Bone marrow (tissue), 2 donors: ENCODE measurements around the gene LRMDA.

Source experiments
- DNase-seq, 2 donors: peaks; one replicate each; lab custom pipeline; 2025; lab: John Stamatoyannopoulos, UW

The LRMDA gene

DNA sequence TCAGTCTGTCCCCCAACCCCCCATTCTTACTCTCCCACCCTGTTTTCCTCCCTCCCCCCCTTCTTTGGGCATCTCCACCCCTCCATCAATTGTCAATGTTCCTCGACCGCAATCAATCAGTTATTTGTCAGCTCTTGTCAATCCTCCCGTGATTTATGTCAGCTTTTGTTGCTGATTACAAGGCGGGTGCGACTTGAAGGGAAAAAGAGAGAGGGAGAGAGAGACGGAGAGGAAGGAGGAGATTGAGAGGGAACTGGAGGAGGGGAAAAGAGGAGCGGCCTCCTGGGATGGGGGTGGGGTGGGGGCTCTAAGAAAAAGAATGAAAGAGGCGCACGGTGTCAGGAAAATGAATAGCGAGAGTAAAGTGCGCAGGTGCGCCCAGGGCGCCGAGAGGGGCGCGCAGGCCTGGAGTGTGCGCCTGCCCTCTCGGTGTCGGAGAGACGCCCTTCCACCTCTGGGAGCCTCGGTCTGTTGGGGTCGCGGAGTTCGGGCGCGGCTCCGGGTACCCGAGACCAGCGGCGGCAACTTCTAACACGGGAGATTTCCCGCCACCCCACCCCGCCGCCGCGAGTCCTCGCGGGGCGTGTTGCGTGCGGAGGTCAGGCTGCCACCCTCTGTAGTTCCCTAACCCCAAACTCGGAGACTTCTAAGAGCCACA, 28.8 kb upstream of the LRMDA start:
- DNase-seq = no peak

DNA sequence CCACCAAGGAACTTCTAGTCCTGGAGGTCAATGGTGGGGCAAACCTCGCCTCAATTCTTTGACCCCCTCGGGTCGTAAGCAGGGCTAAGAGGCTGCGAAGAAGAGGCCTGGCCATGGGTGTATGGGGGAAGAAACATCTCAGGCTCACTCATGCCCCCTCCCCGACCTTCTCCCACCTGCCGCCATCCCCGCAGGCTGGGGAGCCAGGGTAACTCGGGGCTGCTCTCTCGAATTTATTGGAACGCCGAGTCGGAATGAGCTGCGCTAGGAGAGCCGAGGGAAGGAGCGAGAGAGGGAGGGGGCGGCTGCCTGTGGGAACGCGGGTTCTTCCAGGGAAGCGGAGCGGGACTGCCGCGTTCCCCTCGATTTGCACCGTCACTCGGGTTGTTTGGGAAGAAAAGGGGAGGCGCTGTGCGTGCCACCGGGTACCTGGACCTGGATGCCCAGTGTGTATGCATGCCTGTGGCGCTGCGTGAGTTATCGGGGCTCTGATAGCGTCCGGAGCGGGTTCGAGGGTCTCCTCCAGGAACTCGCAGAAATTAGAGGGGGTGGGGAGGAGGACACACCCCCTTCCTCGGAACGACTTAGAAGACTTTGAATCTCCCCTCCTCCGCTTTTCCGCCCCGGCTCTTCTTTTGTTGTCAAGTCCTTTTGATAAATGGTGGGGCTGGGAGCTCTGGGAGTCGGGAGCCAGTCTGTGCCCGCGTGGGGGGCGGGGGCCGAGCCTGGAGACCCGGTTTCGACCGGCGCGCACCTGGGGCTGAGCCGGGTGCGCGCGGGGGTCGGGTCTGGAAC, 28.1 kb upstream of the LRMDA start:
- DNase-seq = no peak

GRCh38 chr10:75403939-75404814, 27.2 kb upstream of the LRMDA start:
- no peak for DNase-seq

DNA sequence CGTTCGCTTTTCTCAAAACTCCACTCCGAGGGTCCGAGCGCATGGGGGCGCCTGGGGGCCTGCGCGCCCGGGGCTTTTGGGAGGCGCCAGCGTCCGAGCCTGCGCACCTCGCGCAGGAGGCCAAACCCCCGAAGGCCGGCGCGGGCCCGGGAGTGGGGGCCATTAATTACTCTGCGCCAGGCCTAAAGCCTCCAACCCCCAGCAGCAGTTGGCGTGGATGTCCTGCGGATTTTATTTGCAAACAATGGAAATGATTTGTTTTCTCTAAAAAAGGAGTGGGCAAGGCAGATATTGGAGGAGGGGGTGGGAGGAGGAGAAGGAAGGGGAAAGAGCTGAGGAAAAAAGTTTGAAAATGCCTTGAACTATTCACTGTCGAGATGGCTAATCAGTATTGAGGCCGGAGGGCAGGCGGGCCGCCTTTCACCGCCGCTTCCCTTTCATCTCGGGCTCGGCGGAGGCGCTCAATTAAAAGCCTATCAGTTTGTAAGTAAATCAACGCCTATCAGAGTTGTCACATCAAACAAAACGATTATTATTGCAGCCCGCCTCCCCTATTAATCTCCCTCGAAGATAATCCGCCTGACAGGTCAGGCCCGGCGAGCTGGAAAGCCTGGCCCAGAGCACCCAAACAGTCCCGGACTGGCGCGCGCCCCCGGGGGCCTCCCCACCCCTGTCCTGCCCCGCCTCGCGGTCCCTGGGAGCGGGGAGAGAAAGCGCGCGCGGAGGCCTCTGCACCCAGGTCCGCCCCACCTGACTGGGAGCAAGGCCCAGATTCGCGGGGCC, 26.4 kb upstream of the LRMDA start:
- DNase-seq = no peak

DNA sequence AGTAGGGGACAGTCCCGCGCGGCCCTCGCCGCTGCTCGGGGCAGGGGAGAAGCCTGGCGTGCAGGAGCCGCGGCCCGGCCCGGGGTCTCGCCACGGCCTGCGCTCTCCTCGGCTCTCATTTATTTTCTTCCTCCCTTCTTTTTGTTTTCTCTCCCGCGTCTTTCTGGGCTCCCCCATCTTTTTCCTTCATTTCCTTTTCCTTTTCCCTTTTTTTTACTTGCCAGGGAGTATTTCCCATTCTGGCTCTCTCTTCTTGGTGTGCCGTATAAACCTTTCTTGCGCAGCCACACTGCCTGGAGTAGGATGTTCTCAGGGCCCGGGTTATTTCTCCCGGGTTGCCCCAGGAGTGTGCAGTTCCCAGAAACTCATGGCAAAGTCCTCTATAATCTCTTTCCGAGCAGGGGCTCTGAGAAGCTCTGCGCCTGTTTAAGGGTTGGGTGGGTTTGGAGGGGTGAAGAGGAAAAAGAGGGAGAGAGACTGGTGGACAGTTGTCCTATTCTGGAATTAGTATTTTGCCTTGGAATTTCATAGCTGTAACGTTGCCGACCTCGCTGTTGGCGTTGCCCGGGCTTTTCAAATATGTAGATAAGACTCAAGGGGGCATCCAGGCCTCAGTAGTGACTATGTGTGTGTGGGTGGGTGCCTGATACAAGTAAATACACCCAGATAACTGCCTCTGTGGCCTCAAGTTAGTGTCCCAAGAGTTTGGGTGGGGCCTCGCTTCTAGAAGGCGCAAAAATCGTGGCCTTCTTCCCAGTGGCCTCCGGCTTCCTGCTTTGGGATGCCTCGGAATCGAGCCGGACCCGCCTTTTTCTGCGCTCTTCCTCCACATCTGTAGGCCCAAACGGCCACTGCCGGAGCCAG, 25.6 kb upstream of the LRMDA start:
- DNase-seq = no peak

- no peak for DNase-seq
Measured at GRCh38 chr10:75406462-75407223, 24.8 kb upstream of the LRMDA start.

- no peak for DNase-seq
Measured at GRCh38 chr10:75407224-75407712, 24.2 kb upstream of the LRMDA start.

DNA sequence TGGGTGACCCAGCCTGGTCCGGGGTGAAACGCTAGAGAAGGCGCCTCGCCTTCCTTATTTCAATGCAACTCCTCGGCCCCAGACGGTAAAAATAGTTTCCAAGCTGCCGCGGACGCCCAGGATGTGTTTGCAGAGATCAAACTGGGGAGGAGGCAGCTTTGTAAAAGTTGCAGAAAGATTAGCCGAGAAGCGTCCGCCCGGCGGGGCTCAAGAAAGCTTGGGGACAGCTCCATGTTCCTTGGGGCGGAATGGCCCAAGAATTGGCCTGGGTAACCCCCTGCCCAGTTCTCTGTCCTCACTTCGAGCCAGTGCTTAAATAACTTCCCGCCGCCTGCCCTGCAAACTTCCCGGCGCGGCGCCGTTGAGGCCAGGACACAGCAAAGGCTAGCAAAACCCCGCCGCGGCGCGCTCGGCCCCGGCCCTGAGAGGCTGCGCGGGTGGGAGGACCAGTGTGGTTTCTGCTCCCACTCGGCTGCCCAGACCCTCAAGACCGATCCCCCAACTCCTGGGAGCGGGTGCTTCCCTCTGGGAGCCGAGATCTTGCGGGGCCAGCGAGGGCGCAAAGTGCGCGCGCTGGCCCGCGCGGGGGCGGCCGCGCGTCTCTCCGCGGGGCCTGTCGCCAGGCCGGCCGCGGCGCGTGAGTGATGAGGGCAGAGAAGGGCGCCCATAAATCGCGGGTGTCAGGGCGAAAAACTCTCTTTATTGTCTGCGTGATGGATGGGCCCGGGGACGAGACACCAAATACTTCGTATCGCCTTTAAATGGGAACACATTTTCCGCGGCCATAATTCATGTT, 23.5 kb upstream of the LRMDA start:
- DNase-seq = peak in 1 of 2 donors; percentile 58

- DNase-seq = no peak
Measured at GRCh38 chr10:75408509-75408875, 22.9 kb upstream of the LRMDA start.

- peak in 1 of 2 donors; percentile 35 for DNase-seq
Measured at GRCh38 chr10:75408911-75409885, 22.2 kb upstream of the LRMDA start.

DNA sequence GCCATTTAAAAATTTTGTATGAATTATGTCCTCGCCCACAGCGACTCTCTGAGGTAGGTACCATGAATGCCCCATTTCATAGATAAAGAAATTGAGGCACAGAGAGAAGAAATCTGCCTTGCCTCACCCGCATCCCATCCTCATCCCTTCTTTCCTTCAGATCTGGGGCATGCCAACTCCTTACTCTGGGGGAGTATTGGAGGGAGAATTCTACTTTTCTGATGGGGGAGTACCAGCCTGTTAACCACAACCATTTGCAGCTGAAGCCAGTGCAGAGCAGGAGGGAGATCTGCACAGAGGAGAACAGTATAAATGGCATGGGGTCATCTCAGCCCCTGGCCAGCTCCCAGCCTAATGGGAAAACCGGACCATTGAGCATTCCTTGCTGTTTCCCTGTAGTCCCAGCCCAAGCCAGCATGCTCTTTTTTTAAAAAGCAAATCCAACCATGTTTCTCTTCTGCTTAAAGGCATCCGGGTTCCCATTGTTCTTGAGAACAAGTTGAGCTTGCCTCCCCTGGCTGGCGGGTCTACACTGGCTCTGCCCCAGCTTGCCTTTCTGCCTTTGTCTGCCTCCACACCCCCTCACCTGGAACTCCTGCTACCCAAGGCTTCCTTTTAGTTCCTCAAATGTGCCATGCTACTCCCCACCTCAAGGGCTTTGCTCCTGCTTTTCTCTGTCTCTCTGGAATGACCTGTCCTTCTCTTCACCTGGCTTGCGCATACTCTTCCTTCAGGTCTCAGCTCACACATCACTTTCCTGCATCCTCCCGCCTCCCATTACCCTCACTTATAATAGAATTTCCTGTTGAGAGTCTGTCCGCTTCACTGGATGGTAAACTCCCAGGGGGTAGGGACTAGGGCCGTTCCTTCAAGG, 21.1 kb upstream of the LRMDA start:
- no peak for DNase-seq

- no peak for DNase-seq
Measured at GRCh38 chr10:75414527-75414926, 16.9 kb upstream of the LRMDA start.

DNA sequence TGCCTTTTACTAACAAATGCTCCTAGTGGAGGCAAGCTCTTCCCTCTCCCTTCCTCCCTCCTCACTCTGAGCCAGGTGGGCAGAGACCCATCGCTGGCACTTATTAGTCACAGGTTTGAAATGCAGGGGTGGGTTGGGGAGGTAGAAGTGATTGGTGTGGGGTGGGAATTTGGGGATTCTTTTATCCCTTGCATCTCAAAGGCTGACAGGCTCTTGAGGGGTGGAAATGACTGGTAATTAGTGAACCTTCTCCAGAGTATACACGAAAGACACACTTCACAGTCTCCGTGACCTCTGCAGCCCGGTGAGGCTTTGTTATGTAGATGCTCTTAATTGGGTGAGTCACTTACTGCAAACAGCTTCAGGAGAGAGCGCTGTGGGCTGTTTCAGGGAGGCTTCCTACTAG, 13.9 kb upstream of the LRMDA start:
- no peak for DNase-seq

DNA sequence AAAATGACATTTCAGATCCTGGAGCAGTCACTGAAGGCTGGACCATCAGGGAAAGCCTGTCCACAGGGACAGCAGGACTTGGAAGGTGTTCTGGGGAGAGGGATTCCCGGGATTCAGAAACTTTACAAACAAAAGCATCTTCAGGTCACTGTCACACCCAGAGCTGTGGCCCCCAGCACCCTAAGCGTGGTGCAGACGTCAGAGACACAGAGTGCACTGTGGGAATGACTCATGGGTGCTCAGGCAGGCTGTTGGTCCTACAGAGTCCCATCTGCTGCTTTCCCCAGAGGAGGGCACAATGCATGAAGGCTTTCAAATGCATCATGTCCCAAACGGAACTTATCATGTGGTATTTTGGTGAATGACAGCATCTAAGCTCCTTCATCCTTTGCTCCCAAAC, 13.1 kb upstream of the LRMDA start:
- no peak for DNase-seq

DNA sequence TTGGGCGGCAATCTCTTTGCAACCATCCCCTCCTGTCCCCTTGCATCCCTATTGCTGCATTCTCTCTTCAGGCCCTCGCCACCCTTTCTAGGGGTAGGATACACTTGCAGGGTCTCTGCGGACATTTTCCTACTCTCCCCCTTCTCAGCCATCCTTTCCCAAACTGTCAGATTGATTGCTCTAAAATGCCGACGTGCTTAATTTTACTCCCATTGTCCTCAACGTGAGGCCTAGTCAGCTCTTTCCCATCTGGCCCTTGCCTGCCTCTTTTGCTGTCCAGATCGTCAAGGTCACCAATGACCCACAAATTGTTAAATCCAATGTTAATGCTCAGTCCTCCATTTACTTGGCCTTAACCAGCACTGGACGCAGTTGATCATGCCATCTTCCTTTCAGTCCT, 12.7 kb upstream of the LRMDA start:
- DNase-seq = no peak

- DNase-seq = no peak
Measured at GRCh38 chr10:75422913-75423312, 8.5 kb upstream of the LRMDA start.

GRCh38 chr10:75424571-75424970, 6.9 kb upstream of the LRMDA start:
- no peak for DNase-seq
